Naive thymus-derived CD4-positive, alpha-beta T cell (primary cell): ENCODE measurements around the gene STARD8. TPM values are rescaled to one million over a fixed set of nuclear protein-coding genes. Genes with fewer than 3 reads are reported as not detected.

Experiments used
- ATAC-seq: fragments of 150-1000 bp; cut with Tn5 transposase; 2 replicates; pipeline ENCODE4 v1.10.0; 2021; ENCODE audit warnings: mild to moderate bottlenecking, moderate library complexity
- CTCF ChIA-PET: fragments of 350-600 bp; sonication (Branson Sonifier 250); formaldehyde crosslinking; loops from one replicate; lab custom pipeline; 2021; ENCODE audit warnings: antibody characterized with exemption; lab: Charles Lee
- POLR2A ChIA-PET: fragments of 350-600 bp; sonication (Branson Sonifier 250); formaldehyde crosslinking; loops from one replicate; lab custom pipeline; 2021; ENCODE audit warnings: antibody characterized with exemption, inconsistent platforms; lab: Charles Lee
- DNase-seq, 9 donors: peaks; one replicate each; pipeline versions ENCODE4 v3.0.0 to v3.0.0-alpha.2; 2020 to 2022; ENCODE audit warnings: mixed read lengths in 1 of 9
- H3K27ac ChIP-seq: one replicate; pipeline ENCODE4 v1.7.0; 2013; ENCODE audit warnings: mild to moderate bottlenecking, low read depth, low read length, moderate library complexity
- H3K27me3 ChIP-seq, 2 donors: one replicate each; pipeline ENCODE4 v1.7.0; 2013; ENCODE audit warnings: low read length in 2 of 2, mild to moderate bottlenecking in 2 of 2, moderate library complexity in 2 of 2; ENCODE audit not compliant: control insufficient read depth in 2 of 2, insufficient read depth in 2 of 2
- H3K36me3 ChIP-seq, 3 experiments: 1 replicate in 2 of 3; 2 replicates in 1 of 3; pipeline ENCODE4 v1.7.0; 2013; ENCODE audit warnings: low read length in 3 of 3, mild to moderate bottlenecking in 3 of 3, moderate library complexity in 1 of 3; ENCODE audit not compliant: insufficient read depth in 3 of 3, control insufficient read depth in 2 of 3
- H3K4me1 ChIP-seq, 2 donors: one replicate each; pipeline ENCODE4 v1.7.0; 2013; ENCODE audit warnings: low read length in 2 of 2, mild to moderate bottlenecking in 2 of 2, moderate library complexity in 1 of 2; ENCODE audit not compliant: control insufficient read depth in 2 of 2, insufficient read depth in 2 of 2
- H3K4me3 ChIP-seq: 2 replicates; pipeline ENCODE4 v1.7.0; 2013; ENCODE audit warnings: mild to moderate bottlenecking, low read length
- H3K9me3 ChIP-seq, 3 experiments: 1 replicate in 2 of 3; 2 replicates in 1 of 3; pipeline ENCODE4 v1.7.0; 2013; ENCODE audit warnings: low read length in 3 of 3; ENCODE audit not compliant: control insufficient read depth in 2 of 3
- H3K27ac Mint-ChIP-seq, 9 donors: one replicate each; pipeline ENCODE4 v1.8.0; 2020 to 2022; ENCODE audit warnings: mixed read lengths in 9 of 9, mild to moderate bottlenecking in 8 of 9, moderate library complexity in 5 of 9, inconsistent platforms in 2 of 9
- H3K27me3 Mint-ChIP-seq, 5 donors: one replicate each; pipeline ENCODE4 v1.8.0; 2021 to 2022; ENCODE audit warnings: mixed read lengths in 5 of 5, mild to moderate bottlenecking in 1 of 5
- H3K36me3 Mint-ChIP-seq, 5 donors: one replicate each; pipeline ENCODE4 v1.8.0; 2020 to 2022; ENCODE audit warnings: mixed read lengths in 5 of 5, mild to moderate bottlenecking in 3 of 5, inconsistent platforms in 1 of 5
- H3K4me1 Mint-ChIP-seq, 7 donors: one replicate each; pipeline ENCODE4 v1.8.0; 2020 to 2022; ENCODE audit warnings: mixed read lengths in 7 of 7, mild to moderate bottlenecking in 3 of 7, inconsistent platforms in 1 of 7
- H3K4me3 Mint-ChIP-seq, 10 donors: one replicate each; pipeline ENCODE4 v1.8.0; 2020 to 2022; ENCODE audit warnings: mild to moderate bottlenecking in 10 of 10, mixed read lengths in 10 of 10, moderate library complexity in 6 of 10, inconsistent platforms in 2 of 10
- H3K9me3 Mint-ChIP-seq, 11 donors: one replicate each; pipeline ENCODE4 v1.8.0; 2020 to 2022; ENCODE audit warnings: mixed read lengths in 11 of 11, mild to moderate bottlenecking in 4 of 11, inconsistent platforms in 1 of 11, moderate library complexity in 1 of 11
- intact Hi-C, 2 donors: fragments of 100-400 bp; cut with micrococcal nuclease; formaldehyde crosslinking; loops; one replicate each; pipeline ENCODE4 v1.15.1; 2023
- polyA plus RNA-seq, 2 donors: library from polyadenylated mRNA; unstranded; fragments of 300-500 nt; fragmentation: Illumina TruSeq; gene quantifications; one replicate each; pipeline ENCODE4 v1.2.3, GENCODE V29; 2021
- total RNA-seq, 6 experiments: library from RNA in 5 of 6; stranded (reverse) in 5 of 6; gene quantifications; 1 replicate in 5 of 6; 2 replicates in 1 of 6; pipeline ENCODE4 v1.2.3 and lab custom pipeline; 2021 to 2026

Gene STARD8
- total and polyA plus RNA-seq, 7 experiments from 2014 or later = 0.04 to 3.5 (median 0.62) TPM

GRCh38 chrX:68669094-68669860 lies 21.8 kb downstream of the STARD8 start:
- no peak overlapping the region for H3K4me3 Mint-ChIP-seq
- H3K9me3 Mint-ChIP-seq = peaks cover 0 to 2% (median 0%) of the 10 kb centered on the region in 11 donors
- no peak overlapping the region for H3K4me3 ChIP-seq
- H3K9me3 ChIP-seq = no peaks in the 10 kb centered on the region
- ChIA-PET POLR2A (no interaction called here), CTCF (no interaction called here)
- no peak for ATAC-seq
- H3K4me1 Mint-ChIP-seq = no peaks in the 10 kb centered on the region
- no peaks in the 10 kb centered on the region for H3K36me3 Mint-ChIP-seq
- peaks cover 0 to 4% (median 0%) of the 10 kb centered on the region in 5 donors for H3K27me3 Mint-ChIP-seq
- intact Hi-C loops = no loop called here
- H3K27ac Mint-ChIP-seq = no peak overlapping the region
- H3K27me3 ChIP-seq = no peaks in the 10 kb centered on the region
- no peaks in the 10 kb centered on the region for H3K36me3 ChIP-seq
- H3K4me1 ChIP-seq = no peaks in the 10 kb centered on the region
- no peak overlapping the region for H3K27ac ChIP-seq
- DNase-seq = no peak

- Mint-ChIP-seq H3K9me3 (peaks cover 0 to 2% (median 0%) of the 10 kb centered on the region in 11 donors), H3K27ac (no peak overlapping the region), H3K4me3 (no peak overlapping the region), H3K4me1 (no peaks in the 10 kb centered on the region), H3K27me3 (peaks cover 0 to 2% (median 0%) of the 10 kb centered on the region in 5 donors), H3K36me3 (no peaks in the 10 kb centered on the region)
- CTCF ChIA-PET = no interaction called here
- POLR2A ChIA-PET = no interaction called here
- ATAC-seq (no peak), DNase-seq (no peak)
- no peaks in the 10 kb centered on the region for H3K36me3 ChIP-seq
- H3K9me3 ChIP-seq = no peaks in the 10 kb centered on the region
- intact Hi-C loops = no loop called here
- H3K27me3 ChIP-seq = no peaks in the 10 kb centered on the region
- no peak overlapping the region for H3K27ac ChIP-seq
- H3K4me1 ChIP-seq = no peaks in the 10 kb centered on the region
- no peak overlapping the region for H3K4me3 ChIP-seq
Measured at GRCh38 chrX:68669871-68670270, 22.4 kb downstream of the STARD8 start.

GRCh38 chrX:68671221-68671620 lies 23.8 kb downstream of the STARD8 start:
- Mint-ChIP-seq H3K4me1 (no peaks in the 10 kb centered on the region), H3K4me3 (no peak overlapping the region), H3K9me3 (peaks cover 0 to 2% (median 0%) of the 10 kb centered on the region in 11 donors), H3K27ac (no peak overlapping the region), H3K27me3 (peaks cover 0 to 2% (median 0%) of the 10 kb centered on the region in 5 donors), H3K36me3 (no peaks in the 10 kb centered on the region)
- ATAC-seq = no peak
- no peak overlapping the region for H3K4me3 ChIP-seq
- no peak overlapping the region for H3K27ac ChIP-seq
- H3K36me3 ChIP-seq = no peaks in the 10 kb centered on the region
- H3K27me3 ChIP-seq = no peaks in the 10 kb centered on the region
- intact Hi-C loops = no loop called here
- no peak for DNase-seq
- no peaks in the 10 kb centered on the region for H3K4me1 ChIP-seq
- no peaks in the 10 kb centered on the region for H3K9me3 ChIP-seq
- POLR2A ChIA-PET = no interaction called here
- CTCF ChIA-PET = no interaction called here

GRCh38 chrX:68672581-68673318 lies 25.3 kb downstream of the STARD8 start:
- no peaks in the 10 kb centered on the region for H3K27me3 ChIP-seq
- no peak overlapping the region for H3K27ac Mint-ChIP-seq
- no peak overlapping the region for H3K27ac ChIP-seq
- peaks cover 0 to 2% (median 0%) of the 10 kb centered on the region in 5 donors for H3K27me3 Mint-ChIP-seq
- peaks cover 0 to 2% (median 0%) of the 10 kb centered on the region in 11 donors for H3K9me3 Mint-ChIP-seq
- H3K4me1 ChIP-seq = no peaks in the 10 kb centered on the region
- no peaks in the 10 kb centered on the region for H3K9me3 ChIP-seq
- no peak overlapping the region for H3K4me3 Mint-ChIP-seq
- no peak for ATAC-seq
- H3K36me3 Mint-ChIP-seq = no peaks in the 10 kb centered on the region
- intact Hi-C loops = no loop called here
- no peak for DNase-seq
- CTCF ChIA-PET = no interaction called here
- H3K4me1 Mint-ChIP-seq = peaks cover 0 to 2% (median 0%) of the 10 kb centered on the region in 7 donors
- H3K36me3 ChIP-seq = no peaks in the 10 kb centered on the region
- POLR2A ChIA-PET = no interaction called here
- no peak overlapping the region for H3K4me3 ChIP-seq

GRCh38 chrX:68675571-68675970 lies 28.1 kb downstream of the STARD8 start:
- CTCF ChIA-PET = no interaction called here
- Histone ChIP-seq H3K36me3 (no peaks in the 10 kb centered on the region), H3K9me3 (no peaks in the 10 kb centered on the region), H3K27ac (no peak overlapping the region), H3K27me3 (no peaks in the 10 kb centered on the region), H3K4me1 (no peaks in the 10 kb centered on the region), H3K4me3 (no peak overlapping the region)
- DNase-seq (no peak), ATAC-seq (no peak)
- POLR2A ChIA-PET = no interaction called here
- H3K36me3 Mint-ChIP-seq = no peaks in the 10 kb centered on the region
- no peak overlapping the region for H3K27ac Mint-ChIP-seq
- H3K9me3 Mint-ChIP-seq = peaks cover 0 to 2% (median 0%) of the 10 kb centered on the region in 11 donors
- no peak overlapping the region for H3K4me3 Mint-ChIP-seq
- peaks cover 0 to 2% (median 0%) of the 10 kb centered on the region in 7 donors for H3K4me1 Mint-ChIP-seq
- peaks cover 0 to 2% (median 0%) of the 10 kb centered on the region in 5 donors for H3K27me3 Mint-ChIP-seq
- intact Hi-C loops = no loop called here

DNA sequence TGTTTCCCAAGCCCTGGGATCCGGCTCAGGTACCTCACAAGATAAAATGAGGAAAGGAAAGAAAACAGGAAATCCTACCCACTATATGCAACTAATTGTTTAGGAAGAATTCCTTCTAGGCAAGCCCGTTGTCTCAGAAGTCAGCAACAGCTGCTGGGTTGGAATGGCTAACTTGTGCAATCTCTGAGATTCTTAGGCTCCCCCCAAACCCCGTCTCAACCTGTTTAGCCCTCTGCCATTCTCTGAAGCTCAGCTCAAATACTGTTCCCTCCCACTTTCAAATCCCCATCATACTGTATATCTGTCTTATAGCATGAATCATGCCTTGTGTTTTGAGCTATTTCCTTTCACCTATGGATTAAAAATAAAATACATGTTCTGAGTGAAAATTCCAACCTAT lies 28.9 kb downstream of the STARD8 start:
- H3K27me3 Mint-ChIP-seq = peaks cover 0 to under 1% (median 0%) of the 10 kb centered on the region in 5 donors
- DNase-seq (no peak), ATAC-seq (no peak)
- H3K27ac Mint-ChIP-seq = no peak overlapping the region
- H3K4me3 Mint-ChIP-seq = no peak overlapping the region
- no peaks in the 10 kb centered on the region for H3K36me3 Mint-ChIP-seq
- no peak overlapping the region for H3K27ac ChIP-seq
- H3K9me3 ChIP-seq = no peaks in the 10 kb centered on the region
- no peaks in the 10 kb centered on the region for H3K27me3 ChIP-seq
- CTCF ChIA-PET = no interaction called here
- H3K9me3 Mint-ChIP-seq = peaks cover 0 to 2% (median 0%) of the 10 kb centered on the region in 11 donors
- POLR2A ChIA-PET = no interaction called here
- H3K4me1 ChIP-seq = no peaks in the 10 kb centered on the region
- intact Hi-C loops = no loop called here
- H3K4me3 ChIP-seq = no peak overlapping the region
- no peaks in the 10 kb centered on the region for H3K36me3 ChIP-seq
- peaks cover 0 to 2% (median 0%) of the 10 kb centered on the region in 7 donors for H3K4me1 Mint-ChIP-seq
